DND-41 (cell line): Measurements from ENCODE around the gene TRIM10.

ENCODE experiments used
- ATAC-seq: fragments of 200-7000 bp; cut with Tn5 transposase; 3 replicates; pipeline ENCODE4 v1.9.1; 2021; ENCODE audit warnings: low read depth; ENCODE audit not compliant: insufficient read depth
- DNase-seq: peaks from one replicate; pipeline ENCODE4 v3.0.0-alpha.2; 2020
- H2AFZ ChIP-seq: 2 replicates; pipeline ENCODE4 v1.6.0; 2012; ENCODE audit warnings: low read depth, low read length
- H3K27ac ChIP-seq: 2 replicates; pipeline ENCODE4 v1.5.1; 2012; ENCODE audit warnings: low read length, inconsistent platforms
- H3K27me3 ChIP-seq: fragments of 200-600 bp; sonication (generic); 2 replicates; pipeline ENCODE4 v1.6.0; 2012; ENCODE audit warnings: low read length, mild to moderate bottlenecking, inconsistent platforms; ENCODE audit not compliant: insufficient read depth, poor library complexity
- H3K36me3 ChIP-seq: 2 replicates; pipeline ENCODE4 v1.5.1; 2012; ENCODE audit warnings: low read length, inconsistent platforms; ENCODE audit not compliant: insufficient read depth
- H3K4me1 ChIP-seq: 2 replicates; pipeline ENCODE4 v1.5.1; 2012; ENCODE audit warnings: mild to moderate bottlenecking, low read length; ENCODE audit not compliant: insufficient read depth
- H3K4me2 ChIP-seq: 2 replicates; pipeline ENCODE4 v1.6.0; 2012; ENCODE audit warnings: mild to moderate bottlenecking, moderate library complexity, low read length, inconsistent platforms; ENCODE audit not compliant: insufficient read depth
- H3K4me3 ChIP-seq, 2 experiments: fragments of 200-600 bp in 1 of 2; shearing (Covaris generic) in 1 of 2; 2 replicates each; pipeline ENCODE4 v1.5.1; 2012 to 2016; ENCODE audit warnings: inconsistent platforms in 2 of 2, low read length in 2 of 2, mild to moderate bottlenecking in 2 of 2, low read depth in 1 of 2, moderate library complexity in 1 of 2
- H3K79me2 ChIP-seq: 2 replicates; pipeline ENCODE4 v1.6.0; 2012; ENCODE audit warnings: low read length, inconsistent platforms; ENCODE audit not compliant: insufficient read depth
- H3K9ac ChIP-seq: 2 replicates; pipeline ENCODE4 v1.6.0; 2012; ENCODE audit warnings: low read depth, mild to moderate bottlenecking, inconsistent platforms, low read length, moderate library complexity
- H3K9me3 ChIP-seq: 2 replicates; pipeline ENCODE4 v1.5.1; 2012; ENCODE audit warnings: low read length, moderate library complexity, mild to moderate bottlenecking, inconsistent platforms; ENCODE audit not compliant: insufficient read depth, severe bottlenecking
- H4K20me1 ChIP-seq: 2 replicates; pipeline ENCODE4 v1.6.0; 2012; ENCODE audit warnings: low read length; ENCODE audit not compliant: insufficient read depth
- EZH2 ChIP-seq: IDR thresholded peaks from 3 replicates; pipeline ENCODE4 v1.6.1; 2012; ENCODE audit warnings: borderline replicate concordance, low read depth, mild to moderate bottlenecking, moderate library complexity, low read length, inconsistent platforms; ENCODE audit not compliant: severe bottlenecking
- TF ChIP-seq, protein P1 (sequence below): IDR thresholded peaks from 2 replicates; pipeline ENCODE4 v1.5.1; 2012; ENCODE audit warnings: borderline replicate concordance, low read length, moderate library complexity, mild to moderate bottlenecking; ENCODE audit not compliant: poor library complexity, severe bottlenecking; ENCODE audit errors: extremely low read depth

TRIM10 gene

DNA sequence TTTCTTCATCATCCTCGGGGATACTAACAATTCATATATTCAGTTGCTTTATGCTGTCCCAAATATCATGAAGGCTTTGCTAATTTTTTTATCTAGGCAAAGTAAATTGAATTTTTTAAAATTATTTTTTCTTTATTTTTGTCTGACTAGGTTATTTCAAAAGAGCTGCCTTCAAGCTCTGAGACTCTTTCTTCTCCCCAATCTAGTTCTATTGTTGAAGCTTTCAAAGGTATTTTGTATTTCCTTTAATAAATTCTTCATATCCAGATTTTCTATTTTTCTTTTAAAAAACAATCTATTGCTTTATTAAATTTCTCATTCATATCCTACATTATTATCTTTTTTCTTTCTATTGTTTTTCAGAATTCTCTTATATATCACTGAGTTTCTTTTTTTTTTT, 19.1 kb upstream of the TRIM10 start:
- ATAC-seq = no peak
- Histone ChIP-seq H3K9me3 (peaks cover 4% of the 10 kb centered on the region), H3K9ac (no peak overlapping the region), H3K79me2 (no peaks in the 10 kb centered on the region), H3K4me2 (no peak overlapping the region), H3K27ac (no peak overlapping the region), H4K20me1 (0 out of 2 replicates have a peak, but pooled peaks cover 2% of the 10 kb centered on the region), H3K4me3 (no peak overlapping the region), H3K36me3 (peaks cover 5% of the 10 kb centered on the region; the same call in 1 of the 2 replicates), H2AFZ (no peak overlapping the region), H3K27me3 (peaks cover 13% of the 10 kb centered on the region), H3K4me1 (no peaks in the 10 kb centered on the region)
- no peak for TF ChIP-seq EZH2
- TF ChIP-seq, protein P1, sequence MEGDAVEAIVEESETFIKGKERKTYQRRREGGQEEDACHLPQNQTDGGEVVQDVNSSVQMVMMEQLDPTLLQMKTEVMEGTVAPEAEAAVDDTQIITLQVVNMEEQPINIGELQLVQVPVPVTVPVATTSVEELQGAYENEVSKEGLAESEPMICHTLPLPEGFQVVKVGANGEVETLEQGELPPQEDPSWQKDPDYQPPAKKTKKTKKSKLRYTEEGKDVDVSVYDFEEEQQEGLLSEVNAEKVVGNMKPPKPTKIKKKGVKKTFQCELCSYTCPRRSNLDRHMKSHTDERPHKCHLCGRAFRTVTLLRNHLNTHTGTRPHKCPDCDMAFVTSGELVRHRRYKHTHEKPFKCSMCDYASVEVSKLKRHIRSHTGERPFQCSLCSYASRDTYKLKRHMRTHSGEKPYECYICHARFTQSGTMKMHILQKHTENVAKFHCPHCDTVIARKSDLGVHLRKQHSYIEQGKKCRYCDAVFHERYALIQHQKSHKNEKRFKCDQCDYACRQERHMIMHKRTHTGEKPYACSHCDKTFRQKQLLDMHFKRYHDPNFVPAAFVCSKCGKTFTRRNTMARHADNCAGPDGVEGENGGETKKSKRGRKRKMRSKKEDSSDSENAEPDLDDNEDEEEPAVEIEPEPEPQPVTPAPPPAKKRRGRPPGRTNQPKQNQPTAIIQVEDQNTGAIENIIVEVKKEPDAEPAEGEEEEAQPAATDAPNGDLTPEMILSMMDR = no peak
- DNase-seq = no peak

DNA sequence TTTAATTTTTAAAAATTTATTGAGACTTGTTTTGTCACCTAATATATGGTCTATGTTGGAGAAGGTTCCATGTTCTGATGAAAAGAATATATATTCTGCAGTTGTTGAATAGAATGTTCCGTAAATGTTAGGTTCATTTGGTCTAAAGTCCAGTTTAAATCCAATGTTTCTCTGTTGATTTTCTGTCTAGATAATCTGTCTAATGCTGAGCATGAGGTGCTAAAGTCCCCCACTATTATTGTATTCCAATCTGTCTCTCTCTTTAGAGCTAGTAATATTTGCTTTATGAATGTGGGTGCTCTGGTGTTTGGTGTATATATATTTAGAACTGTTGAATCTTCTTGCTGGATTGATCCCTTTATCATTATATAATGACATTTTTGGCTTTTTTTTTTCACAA, 17.8 kb upstream of the TRIM10 start:
- Histone ChIP-seq H3K4me2 (no peak overlapping the region), H2AFZ (no peak overlapping the region), H3K27ac (no peak overlapping the region), H3K9me3 (peaks cover 4% of the 10 kb centered on the region), H3K4me1 (no peaks in the 10 kb centered on the region), H3K36me3 (no peaks in the 10 kb centered on the region), H4K20me1 (0 out of 2 replicates have a peak, but pooled peaks cover 2% of the 10 kb centered on the region), H3K27me3 (peaks cover 18% of the 10 kb centered on the region), H3K4me3 (no peak overlapping the region), H3K9ac (no peak overlapping the region), H3K79me2 (no peaks in the 10 kb centered on the region)
- ATAC-seq (no peak), DNase-seq (no peak)
- no peak for TF ChIP-seq EZH2
- TF ChIP-seq, protein P1 = no peak

DNA sequence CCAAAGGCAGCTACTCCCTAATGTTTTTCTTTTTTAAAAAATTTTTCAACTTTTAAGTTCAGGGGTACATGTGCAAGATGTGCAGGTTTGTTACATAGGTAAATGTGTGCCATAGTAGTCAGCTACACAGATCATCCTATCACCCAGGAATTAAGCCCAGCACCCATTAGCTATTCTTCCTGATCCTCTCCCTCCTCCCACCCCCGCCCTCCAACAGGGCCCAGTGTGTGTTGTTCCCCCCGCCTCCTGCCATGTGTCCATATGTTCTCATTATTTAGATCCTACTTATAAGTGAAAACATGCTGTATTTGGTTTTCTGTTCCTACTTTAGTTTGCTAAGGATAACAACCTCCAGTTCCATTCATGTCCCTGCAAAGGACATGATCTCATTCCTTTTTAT, 14.8 kb upstream of the TRIM10 start:
- no peak for ATAC-seq
- DNase-seq = no peak
- TF ChIP-seq EZH2 = no peak
- TF ChIP-seq, protein P1 = no peak
- Histone ChIP-seq H4K20me1 (0 out of 2 replicates have a peak, but pooled peaks cover 2% of the 10 kb centered on the region), H3K36me3 (no peaks in the 10 kb centered on the region), H3K27me3 (peaks cover 18% of the 10 kb centered on the region), H3K27ac (no peak overlapping the region), H3K4me2 (no peak overlapping the region), H3K9me3 (peaks cover 4% of the 10 kb centered on the region), H3K79me2 (no peaks in the 10 kb centered on the region), H3K4me1 (no peaks in the 10 kb centered on the region), H3K9ac (no peak overlapping the region), H3K4me3 (no peak overlapping the region), H2AFZ (no peak overlapping the region)

DNA sequence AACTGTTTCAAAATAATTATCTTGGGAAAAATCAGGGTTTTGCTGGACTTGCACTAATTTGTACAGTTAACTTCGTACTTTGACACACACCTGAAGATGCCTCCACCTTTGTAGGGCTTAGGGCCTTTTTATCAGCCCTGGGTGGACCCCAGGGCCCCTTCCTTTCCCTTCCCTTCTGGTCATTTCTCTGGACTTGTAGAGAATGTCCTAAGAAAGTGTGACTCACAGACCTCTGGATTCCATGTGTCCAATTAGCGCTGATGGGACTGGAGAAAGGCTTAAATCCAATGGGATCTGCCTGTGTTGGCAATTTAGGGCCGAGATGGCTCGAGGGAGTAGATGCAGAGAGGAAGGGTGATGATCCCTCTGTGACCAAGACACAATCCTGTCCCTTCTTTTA, 11.7 kb upstream of the TRIM10 start:
- H3K27me3 ChIP-seq = peaks cover 27% of the 10 kb centered on the region
- H3K79me2 ChIP-seq = no peaks in the 10 kb centered on the region
- no peaks in the 10 kb centered on the region for H3K9me3 ChIP-seq
- no peaks in the 10 kb centered on the region for H3K36me3 ChIP-seq
- H3K4me2 ChIP-seq = no peak overlapping the region
- H3K9ac ChIP-seq = no peak overlapping the region
- no peak for TF ChIP-seq EZH2
- TF ChIP-seq, protein P1 = no peak
- DNase-seq (no peak), ATAC-seq (no peak)
- H3K4me1 ChIP-seq = no peaks in the 10 kb centered on the region
- H2AFZ ChIP-seq = no peak overlapping the region
- 0 out of 2 replicates have a peak, but pooled peaks cover 2% of the 10 kb centered on the region for H4K20me1 ChIP-seq
- H3K4me3 ChIP-seq = no peak overlapping the region
- no peak overlapping the region for H3K27ac ChIP-seq
